ENCODE measurements around the gene COL4A2.

COL4A2 gene

DNA sequence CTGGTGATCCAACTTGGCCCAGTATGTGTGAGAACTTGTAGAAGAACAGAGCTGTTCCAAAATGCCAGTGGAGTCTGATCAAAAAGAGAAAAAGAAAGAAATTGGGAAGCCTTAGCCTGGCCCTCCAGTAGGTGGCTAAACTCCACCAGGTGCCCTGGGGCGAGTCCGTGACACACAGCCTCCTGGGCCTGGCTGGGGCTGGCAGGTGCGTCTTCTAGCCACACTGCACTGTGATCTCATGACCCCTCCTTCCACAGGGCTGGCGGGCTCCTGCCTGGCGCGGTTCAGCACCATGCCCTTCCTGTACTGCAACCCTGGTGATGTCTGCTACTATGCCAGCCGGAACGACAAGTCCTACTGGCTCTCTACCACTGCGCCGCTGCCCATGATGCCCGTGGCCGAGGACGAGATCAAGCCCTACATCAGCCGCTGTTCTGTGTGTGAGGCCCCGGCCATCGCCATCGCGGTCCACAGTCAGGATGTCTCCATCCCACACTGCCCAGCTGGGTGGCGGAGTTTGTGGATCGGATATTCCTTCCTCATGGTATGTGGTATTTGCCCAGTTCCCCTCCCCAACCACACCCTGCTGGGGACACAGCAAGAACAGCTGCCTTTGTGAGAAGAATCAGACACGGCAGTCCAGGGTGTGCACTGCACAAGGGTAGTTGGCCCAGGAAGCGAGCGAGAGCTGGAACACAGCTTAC, 200.7 kb downstream of the COL4A2 start:
- TF ChIP-seq, protein P1, sequence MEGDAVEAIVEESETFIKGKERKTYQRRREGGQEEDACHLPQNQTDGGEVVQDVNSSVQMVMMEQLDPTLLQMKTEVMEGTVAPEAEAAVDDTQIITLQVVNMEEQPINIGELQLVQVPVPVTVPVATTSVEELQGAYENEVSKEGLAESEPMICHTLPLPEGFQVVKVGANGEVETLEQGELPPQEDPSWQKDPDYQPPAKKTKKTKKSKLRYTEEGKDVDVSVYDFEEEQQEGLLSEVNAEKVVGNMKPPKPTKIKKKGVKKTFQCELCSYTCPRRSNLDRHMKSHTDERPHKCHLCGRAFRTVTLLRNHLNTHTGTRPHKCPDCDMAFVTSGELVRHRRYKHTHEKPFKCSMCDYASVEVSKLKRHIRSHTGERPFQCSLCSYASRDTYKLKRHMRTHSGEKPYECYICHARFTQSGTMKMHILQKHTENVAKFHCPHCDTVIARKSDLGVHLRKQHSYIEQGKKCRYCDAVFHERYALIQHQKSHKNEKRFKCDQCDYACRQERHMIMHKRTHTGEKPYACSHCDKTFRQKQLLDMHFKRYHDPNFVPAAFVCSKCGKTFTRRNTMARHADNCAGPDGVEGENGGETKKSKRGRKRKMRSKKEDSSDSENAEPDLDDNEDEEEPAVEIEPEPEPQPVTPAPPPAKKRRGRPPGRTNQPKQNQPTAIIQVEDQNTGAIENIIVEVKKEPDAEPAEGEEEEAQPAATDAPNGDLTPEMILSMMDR (IDR thresholded peaks at IDR 0.05; ENCODE audit: low read depth, low read length, missing control alignments), result peak; percentile 31
- H3K27me3 ChIP-seq (replicated peaks), result no peaks in the 10 kb centered on the region
- DNase-seq, result no peak
- H3K36me3 ChIP-seq (replicated peaks), result peaks cover 89% of the 10 kb centered on the region
- H3K4me3 ChIP-seq (ENCODE audit: low read depth, low read length), result no peak overlapping the region
- H3K27ac ChIP-seq, result no peak overlapping the region
- in situ Hi-C loops (cut with HindIII; ENCODE audit: low pct_ligation_motif_present, low sequenced_read_pairs), result no loop called here

DNA sequence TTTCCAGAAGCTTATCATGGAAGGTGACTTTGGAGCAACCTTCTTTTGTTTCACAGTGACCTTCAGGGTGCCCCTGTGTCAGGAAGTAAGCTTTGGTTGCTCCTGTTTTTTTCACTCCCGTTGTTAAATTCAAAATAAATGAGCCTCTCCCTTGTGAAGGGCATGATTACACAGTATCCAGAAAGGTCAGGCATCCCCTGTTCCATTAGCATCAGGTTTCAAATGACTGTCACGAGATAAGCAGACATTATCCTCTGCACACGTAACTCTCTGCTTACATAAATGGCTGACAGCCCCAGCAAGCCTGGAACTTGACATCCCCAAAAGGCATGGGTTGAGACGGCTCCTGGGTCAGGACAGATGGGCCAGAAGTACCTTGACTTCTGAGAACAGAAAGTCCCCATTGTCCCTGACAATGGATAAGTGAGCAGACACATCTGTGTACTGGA, 202.4 kb downstream of the COL4A2 start:
- in situ Hi-C loops (cut with HindIII; ENCODE audit: low pct_ligation_motif_present, low sequenced_read_pairs), result no loop called here
- no peak overlapping the region for H3K27ac ChIP-seq
- H3K4me3 ChIP-seq (ENCODE audit: low read depth, low read length), result no peak overlapping the region
- TF ChIP-seq, protein P1 (IDR thresholded peaks at IDR 0.05; ENCODE audit: low read depth, low read length, missing control alignments), result no peak
- H3K36me3 ChIP-seq (replicated peaks), result peaks cover 90% of the 10 kb centered on the region
- DNase-seq, result no peak
- no peaks in the 10 kb centered on the region for H3K27me3 ChIP-seq (replicated peaks)

DNA sequence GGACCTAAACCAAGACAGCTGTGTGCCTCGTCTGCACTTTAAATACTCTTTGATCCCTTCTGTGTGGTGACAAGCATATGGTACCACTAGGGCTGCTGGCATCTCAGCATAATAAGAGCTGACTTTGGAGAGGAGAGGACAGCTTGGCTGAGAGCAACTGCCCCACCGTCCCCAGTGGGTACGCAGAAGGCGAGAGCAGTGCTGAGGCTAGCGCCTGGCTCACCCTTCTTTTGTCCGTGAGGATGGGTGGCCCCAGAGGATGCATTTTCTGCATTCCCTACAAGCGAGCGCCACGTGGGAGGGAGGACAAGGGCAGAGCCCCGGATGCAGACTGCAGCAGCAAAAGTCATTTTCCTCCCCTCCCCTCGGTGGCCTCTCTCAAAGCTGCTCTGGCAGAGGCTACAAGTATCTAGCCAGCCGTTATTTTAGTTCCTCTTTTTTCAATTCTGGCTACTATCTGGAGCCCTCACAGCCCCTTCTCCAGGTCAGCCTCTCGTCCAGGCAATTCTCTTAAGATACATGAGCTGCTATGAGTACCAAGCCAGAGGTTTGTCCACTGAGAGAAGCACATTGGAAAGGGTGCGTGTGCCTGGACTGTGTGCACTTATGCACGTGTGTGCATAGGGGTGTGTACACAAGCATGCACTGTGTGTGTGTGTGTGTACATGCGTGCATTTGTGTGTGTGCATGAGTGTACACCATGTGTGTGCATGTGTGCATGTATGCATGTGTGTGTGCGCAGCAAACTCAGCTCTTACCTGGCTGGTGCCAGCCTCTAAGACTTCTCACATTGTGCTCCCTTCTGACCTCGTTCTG, 203.1 kb downstream of the COL4A2 start:
- Histone ChIP-seq H3K27me3 (replicated peaks) (no peaks in the 10 kb centered on the region), H3K36me3 (replicated peaks) (peaks cover 90% of the 10 kb centered on the region), H3K27ac (no peak overlapping the region), H3K4me3 (ENCODE audit: low read depth, low read length) (no peak overlapping the region)
- no peak for DNase-seq
- in situ Hi-C loops (cut with HindIII; ENCODE audit: low pct_ligation_motif_present, low sequenced_read_pairs), result no loop called here
- TF ChIP-seq, protein P1 (IDR thresholded peaks at IDR 0.05; ENCODE audit: low read depth, low read length, missing control alignments), result no peak

DNA sequence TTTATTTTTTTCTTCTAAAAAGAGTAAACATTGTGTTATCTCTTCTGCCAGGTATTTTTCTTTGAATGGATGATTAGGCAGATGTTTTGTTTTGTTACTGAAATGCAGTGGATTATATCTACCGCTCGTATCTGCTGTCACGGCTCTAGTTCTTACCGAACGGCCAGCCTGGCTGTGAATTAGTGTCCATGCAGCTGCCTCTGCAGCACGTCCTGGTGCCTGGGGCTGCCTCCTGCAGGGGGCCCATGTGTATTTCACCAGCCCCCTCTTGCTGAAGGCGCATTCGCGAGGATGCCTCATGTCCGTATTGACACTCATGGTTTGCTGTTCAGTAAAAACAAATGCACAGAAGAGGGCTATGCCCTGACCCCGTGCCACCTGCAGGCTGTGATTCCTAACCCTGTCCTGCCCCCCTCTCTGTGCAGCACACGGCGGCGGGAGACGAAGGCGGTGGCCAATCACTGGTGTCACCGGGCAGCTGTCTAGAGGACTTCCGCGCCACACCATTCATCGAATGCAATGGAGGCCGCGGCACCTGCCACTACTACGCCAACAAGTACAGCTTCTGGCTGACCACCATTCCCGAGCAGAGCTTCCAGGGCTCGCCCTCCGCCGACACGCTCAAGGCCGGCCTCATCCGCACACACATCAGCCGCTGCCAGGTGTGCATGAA, 204.6 kb downstream of the COL4A2 start:
- H3K36me3 ChIP-seq (replicated peaks), result peaks cover 86% of the 10 kb centered on the region
- in situ Hi-C loops (cut with HindIII; ENCODE audit: low pct_ligation_motif_present, low sequenced_read_pairs), result no loop called here

DNA sequence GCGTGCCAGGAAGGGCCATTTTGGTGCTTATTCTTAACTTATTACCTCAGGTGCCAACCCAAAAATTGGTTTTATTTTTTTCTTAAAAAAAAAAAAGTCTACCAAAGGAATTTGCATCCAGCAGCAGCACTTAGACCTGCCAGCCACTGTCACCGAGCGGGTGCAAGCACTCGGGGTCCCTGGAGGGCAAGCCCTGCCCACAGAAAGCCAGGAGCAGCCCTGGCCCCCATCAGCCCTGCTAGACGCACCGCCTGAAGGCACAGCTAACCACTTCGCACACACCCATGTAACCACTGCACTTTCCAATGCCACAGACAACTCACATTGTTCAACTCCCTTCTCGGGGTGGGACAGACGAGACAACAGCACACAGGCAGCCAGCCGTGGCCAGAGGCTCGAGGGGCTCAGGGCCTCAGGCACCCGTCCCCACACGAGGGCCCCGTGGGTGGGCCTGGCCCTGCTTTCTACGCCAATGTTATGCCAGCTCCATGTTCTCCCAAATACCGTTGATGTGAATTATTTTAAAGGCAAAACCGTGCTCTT, 205.2 kb downstream of the COL4A2 start:
- in situ Hi-C loops (cut with HindIII; ENCODE audit: low pct_ligation_motif_present, low sequenced_read_pairs), result no loop called here
- no peak overlapping the region for H3K27ac ChIP-seq
- no peak overlapping the region for H3K4me3 ChIP-seq (ENCODE audit: low read depth, low read length)
- TF ChIP-seq, protein P1 (IDR thresholded peaks at IDR 0.05; ENCODE audit: low read depth, low read length, missing control alignments), result no peak
- H3K36me3 ChIP-seq (replicated peaks), result peaks cover 80% of the 10 kb centered on the region
- DNase-seq, result no peak
- H3K27me3 ChIP-seq (replicated peaks), result no peaks in the 10 kb centered on the region

More for the DNA sequence above, 204.6 kb downstream of the COL4A2 start:
- no peak overlapping the region for H3K4me3 ChIP-seq (ENCODE audit: low read depth, low read length)
- DNase-seq, result no peak
- TF ChIP-seq, protein P1 (IDR thresholded peaks at IDR 0.05; ENCODE audit: low read depth, low read length, missing control alignments), result peak; percentile 14
- no peak overlapping the region for H3K27ac ChIP-seq
- H3K27me3 ChIP-seq (replicated peaks), result no peaks in the 10 kb centered on the region
